HG03565 (cell line): ENCODE measurements around the gene ADAMTS8.

Source experiments
- ATAC-seq: cut with Tn5 transposase; IDR thresholded peaks from one replicate; pipeline ENCODE4 v1.9.1; 2021; ENCODE audit warnings: mild to moderate bottlenecking, moderate library complexity; ENCODE audit not compliant: unreplicated experiment

The ADAMTS8 gene

DNA sequence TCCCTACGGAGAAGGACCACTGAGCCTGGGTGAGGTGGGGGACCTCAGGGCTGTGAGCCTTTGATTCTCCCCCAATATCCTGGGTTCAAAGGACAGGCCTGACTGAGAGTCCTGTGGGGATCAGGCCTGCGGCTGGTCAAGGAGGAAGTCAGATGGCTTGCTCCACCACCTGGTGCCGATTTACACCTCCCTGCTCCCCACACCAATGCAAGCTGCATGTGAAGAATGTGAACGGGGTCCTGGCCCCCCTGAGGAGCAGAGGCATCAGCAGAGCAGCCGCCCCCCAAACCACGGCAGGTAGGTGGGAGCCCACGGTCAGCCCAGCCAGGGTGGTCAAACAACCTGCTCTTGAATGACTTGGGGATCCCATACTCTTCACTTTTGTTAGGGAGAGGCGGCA, 6.7 kb downstream of the ADAMTS8 start:
- ATAC-seq: no peak

DNA sequence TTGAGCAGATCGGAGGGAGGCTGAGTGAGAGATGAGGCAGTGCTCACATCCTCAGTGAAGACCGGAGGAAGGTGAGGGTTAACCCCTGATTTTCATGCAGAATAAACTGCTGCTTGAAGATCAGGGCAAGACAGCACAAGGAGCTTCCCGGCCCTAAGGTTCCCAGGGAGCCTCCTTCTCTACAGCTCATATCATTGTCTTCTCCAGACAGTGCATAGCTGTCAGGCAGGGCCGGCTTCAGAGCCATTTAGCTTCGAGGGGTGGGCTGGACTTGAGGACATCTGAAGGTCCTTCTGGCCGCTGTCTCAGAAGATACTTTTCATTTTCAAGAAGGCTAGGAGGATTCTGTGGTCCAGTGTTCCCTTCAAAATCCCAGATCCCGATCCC, 7.2 kb downstream of the ADAMTS8 start:
- no peak for ATAC-seq

DNA sequence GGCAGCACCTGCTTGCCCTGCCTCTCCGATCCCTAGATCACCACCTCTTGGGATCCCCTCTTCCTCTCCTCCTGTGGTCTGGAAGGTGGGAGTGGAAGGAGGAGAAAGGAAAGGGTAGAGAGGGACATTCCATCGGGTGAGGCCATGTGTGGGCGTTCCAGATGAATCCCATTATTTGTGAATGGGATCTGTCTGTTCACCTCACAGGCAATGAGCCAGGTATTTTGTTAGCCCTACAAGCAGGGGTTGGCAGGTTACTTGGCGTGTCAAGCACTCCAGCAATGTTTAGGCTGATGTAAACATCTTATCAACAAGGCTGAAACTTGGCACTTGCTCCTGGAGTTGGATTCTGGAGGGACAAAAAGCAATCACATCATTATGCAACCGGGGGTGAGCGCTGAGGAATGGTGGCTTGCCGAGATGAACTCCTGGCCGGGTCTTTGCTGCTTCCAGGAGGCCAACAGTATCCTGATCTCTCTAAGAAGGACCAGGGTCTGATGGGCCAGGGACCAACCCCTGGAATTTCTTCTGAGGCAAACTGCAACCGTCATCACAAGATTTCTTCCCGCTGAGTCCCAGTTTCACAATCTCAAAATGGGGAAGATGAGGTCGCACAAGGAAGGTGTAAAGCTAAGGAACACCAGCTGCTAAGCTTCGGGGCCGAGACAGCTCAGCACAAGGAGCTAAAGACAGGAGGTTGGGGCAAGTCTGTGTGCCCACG, 7.8 kb downstream of the ADAMTS8 start:
- ATAC-seq: no peak

DNA sequence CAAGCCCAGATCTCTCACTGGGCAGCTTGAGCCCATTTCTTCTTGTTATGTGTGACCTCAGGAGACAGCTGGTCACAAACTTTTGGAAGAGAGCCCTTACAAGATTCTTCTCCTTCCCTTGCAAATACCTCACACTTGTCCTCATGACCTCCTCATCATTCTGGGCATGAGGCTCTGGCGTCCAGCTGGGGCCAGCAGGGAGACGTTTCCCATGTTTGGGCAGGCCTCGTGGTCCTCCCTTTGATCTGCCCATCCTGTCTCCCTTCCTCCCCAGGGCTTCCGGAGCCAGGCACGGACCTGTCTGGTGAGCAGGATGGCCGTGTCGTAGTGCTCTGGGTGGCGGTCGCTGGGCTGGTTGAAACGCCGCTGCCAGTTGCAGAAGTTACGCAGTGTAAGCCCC, 9.7 kb downstream of the ADAMTS8 start:
- ATAC-seq: no peak

DNA sequence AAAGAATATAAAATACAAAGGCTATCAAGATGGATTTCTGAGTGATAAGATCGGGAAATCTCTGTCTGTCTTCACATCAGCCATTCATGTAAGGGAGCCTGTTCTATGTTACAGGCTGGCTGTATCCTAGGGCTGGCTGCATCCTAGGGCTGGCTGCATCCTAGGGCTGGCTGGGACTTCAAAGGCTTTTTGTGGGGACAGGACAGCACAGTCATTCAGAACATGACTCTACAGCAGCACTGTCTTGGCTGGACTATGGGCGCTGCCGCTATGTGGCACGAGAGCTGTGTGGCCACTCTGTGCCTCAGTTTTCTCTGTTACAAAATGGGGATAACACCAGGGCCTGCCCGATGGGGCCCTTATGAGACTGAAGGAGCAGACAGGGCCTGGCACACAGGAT, 10.2 kb downstream of the ADAMTS8 start:
- ATAC-seq: no peak

DNA sequence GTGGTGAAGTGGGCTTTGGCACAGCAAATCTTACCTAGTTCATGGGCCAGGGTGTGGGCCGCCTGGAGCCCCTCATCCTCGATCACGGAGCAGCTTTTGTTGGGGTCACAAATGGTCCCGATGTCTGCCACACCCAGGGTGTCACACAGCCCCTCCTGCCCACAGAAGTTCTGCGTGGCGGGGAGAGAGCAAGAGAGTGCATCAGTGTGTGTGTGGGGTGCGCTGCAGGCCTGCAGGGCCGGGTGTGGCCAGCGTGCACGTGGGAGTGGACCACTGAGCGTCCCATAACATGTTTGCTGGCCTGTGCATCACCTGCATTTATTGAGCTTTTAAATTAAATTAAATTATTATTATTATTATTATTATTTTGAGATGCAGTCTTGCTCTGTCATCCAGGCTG, 11.5 kb downstream of the ADAMTS8 start:
- ATAC-seq: no peak

DNA sequence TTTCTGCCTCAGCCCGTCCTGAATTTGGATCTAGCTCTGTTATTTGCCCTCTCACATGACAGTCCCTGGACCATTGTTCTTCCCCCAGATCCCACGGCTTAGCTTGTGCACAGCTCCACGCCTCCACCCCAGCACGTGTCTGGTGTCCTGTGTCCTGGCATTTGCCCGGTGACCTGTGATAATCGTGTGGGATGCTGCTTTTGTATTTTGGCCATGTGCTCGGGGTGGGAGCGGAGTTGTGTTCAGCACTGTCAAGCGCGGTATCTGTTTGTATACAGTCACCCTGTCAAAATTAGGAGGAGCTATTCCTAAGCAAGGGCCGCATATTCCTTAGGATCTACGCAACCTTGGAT, 11.9 kb downstream of the ADAMTS8 start:
- ATAC-seq: no peak

DNA sequence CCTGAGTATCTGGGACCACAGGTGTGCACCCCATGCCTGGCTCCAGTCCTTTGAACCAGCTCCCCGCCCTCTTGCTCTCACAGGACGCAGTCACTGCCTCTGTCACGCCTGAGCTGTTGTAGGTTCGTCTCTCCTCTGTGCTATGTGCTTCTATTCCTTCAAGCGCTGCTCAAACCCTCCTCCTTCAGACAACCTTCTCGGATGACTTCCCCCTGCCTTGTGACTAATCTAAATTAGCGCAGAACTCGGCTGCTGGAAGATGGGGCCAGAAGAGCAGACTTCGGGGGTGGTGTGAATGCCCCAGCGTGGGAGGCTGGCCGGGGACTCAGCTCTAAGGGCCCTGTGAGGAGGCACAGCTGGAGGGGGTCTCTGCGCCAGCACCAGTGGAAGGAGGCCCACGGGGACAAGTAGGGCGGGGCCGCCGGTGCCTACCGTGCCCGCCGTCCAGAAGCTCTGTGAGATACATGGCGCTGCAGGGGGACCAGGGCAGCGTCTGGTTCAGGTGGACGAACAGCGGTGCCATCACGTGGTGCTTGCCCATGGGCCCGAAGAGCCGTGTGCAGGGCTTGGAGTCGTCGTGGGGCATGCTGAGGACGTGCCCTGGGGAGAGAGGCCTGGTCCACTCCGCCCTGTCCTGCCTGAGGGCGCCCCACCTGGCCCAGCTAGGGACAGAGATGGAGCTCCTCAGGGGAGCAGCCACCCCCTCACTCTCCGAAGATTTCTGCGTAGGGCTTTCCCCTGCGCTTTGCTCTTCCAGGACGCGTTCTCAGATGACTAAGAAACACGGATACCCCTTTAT, 12.5 kb downstream of the ADAMTS8 start:
- ATAC-seq: no peak

DNA sequence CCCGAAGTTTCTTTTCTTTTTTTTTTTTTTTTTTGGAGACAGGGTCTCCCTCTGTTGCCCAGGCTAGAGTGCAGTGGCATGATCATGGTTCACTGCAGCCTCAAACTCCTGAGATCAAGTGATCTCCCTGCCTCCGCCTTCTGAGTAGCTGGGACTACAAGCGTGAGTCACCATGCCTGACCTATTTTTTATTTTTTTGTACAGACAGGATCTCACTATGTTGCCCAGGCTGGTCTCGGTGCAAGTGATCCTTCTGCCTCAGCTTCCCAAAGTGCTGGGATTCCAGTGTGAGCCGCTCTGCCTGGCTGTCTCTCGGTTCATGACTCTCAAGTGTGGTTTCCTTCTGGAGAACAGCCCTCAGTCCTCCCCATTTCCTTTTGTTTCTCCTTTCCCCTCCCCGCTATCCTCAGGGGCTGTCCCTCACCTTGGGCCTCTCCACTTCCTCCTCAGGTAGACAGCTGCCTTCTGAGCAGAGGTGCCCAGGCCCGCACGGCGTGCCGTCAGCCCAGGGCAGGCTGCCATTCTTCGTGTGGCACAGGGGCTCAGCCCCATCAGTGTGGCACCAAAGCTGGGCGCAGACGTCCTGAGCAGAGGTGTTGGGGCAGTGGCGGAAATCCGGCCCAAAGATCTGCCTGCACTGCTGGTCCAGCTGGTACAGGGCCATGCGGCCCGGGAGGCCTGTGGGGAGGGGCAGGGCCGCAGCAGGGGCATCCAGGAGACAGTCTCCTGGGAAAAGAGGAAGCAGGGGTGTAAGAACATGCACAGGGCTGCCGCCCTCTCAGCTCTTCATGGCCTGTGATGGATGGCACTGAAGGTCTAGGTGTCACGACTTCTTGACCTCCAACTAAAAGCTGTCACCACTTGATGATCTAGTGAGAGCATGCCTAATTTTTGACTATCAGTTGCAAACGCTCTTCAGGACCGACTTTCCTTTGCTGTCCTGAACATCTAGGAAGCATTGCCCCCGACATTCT, 14.0 kb downstream of the ADAMTS8 start:
- ATAC-seq: no peak

DNA sequence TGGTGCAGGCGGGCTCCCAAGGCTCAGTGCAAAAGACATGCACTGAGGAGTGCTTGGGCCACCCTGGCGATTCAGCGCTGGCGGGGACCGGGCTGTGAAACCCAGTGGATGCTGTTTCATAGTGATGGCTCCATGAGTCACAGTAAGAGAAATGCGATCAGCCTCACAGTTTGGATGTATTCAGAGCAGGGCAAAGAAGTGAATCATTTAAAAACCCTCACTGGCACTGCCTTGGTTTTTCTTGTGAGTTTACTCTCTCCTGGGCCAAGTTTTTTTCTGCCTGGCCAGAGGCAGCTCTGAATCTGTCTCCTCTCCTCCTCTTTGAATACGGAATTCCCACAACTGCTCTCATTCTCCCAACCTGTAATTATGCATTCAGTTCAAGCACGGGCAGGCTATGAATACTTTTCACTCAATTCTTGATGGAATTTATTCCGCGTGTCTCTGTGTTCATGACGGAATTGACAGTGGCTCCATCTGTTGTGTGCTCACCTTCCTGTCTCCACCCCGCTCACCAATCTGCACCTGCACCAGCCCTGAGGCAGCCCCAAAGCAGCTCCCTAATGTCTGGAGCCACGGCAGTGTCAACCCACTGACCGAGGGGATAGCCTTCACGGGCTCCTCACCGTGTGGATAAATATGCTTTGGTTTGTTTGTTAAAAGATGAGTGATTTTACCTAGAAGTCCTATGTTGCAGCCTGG, 14.9 kb downstream of the ADAMTS8 start:
- ATAC-seq: no peak

DNA sequence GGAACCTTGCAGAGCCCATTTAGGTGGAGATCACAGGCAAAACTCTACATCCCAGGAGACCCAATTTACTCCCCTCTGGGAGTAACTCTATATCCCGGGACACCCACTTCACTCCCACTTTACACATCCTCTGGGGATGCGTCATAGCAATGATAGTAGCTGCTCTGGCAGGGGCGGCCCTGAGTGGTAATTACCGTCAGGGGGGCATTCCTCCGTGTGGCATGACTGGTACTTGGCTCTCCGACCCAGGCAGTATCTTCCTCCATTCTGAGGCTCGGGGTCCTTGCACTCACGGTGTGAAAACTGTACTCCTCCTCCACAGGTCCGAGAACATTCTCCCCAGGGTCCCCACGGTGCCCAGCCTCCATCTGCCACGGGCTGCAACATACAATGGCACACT, 17.2 kb downstream of the ADAMTS8 start:
- no peak for ATAC-seq

DNA sequence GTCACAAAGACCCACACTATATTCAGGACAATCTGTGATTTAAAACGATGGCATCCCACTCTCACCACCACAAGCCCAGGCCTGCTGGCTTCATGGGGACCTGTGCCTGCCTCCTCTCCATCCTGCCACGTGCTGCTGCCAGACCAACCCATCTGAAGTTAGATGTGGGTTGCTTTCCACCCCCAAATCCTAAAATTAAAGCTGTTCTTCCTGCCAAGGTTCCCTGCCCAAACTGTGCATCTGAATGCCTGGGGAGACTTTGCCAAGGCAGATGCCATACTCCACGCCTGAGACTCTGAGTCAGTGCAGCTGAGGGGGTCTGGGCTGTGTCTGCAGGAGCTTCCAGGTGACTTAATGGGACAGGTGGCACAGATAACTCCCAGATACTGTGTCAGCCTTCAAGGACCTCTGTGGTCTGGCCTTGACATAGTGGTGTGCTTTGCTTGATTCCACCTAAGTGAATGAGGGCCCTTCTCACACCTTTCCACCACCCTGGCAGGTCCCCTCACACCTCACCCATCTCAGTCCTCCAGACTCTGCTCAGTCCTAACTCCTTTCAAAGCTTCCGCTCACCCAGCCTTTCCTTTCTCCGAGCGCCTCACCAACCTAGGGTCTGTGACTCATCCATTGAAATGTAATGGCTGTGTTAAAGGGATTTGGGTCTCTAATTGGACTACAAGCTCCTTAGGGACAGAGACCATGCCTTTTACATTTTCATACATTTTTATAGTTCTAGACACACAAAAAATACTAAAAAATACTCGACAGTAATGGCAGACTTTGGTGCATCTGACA, 18.6 kb downstream of the ADAMTS8 start:
- ATAC-seq: no peak

DNA sequence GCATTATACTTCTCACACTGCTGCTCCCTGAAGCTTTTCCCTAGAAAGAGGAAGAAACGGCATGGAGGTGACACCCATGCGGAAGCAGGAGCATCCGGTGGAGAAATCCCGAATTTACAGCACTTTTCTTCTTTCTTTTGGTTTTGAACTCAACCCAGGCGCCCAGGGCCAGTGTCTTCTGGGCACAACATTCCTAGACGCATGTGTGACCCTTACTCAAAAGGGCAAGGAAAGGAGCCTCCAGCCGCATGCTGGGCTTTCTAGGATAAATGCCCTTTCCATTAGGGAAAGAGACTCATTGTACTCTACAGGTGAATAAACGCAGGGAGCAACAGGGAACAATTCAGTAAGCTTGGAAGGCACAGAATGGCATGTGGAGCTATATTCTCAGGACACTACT, 19.5 kb downstream of the ADAMTS8 start:
- ATAC-seq: no peak

DNA sequence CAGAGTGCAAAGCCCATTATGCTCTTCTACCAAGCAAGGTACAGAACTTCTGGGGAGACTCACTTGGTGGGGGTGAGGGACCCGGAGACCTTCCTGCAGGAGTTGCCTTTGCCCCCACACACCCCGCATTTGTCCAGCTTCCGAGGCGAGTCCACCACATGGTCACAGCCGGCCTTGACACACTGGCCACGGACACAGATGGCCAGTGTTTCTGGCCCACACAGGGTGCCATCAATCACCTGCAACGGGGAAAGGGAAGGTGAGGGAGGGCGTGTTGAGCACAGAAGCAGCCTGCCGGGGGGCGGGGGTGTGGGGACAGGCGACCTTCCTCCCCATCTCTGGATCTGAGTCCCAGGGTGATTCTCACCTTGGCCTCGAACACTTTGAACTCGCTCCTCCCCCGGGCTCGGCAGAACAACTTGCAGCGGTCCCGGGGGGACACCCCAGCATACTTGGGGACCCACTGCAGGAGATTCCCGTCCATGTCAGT, 20.0 kb downstream of the ADAMTS8 start:
- ATAC-seq: no peak

DNA sequence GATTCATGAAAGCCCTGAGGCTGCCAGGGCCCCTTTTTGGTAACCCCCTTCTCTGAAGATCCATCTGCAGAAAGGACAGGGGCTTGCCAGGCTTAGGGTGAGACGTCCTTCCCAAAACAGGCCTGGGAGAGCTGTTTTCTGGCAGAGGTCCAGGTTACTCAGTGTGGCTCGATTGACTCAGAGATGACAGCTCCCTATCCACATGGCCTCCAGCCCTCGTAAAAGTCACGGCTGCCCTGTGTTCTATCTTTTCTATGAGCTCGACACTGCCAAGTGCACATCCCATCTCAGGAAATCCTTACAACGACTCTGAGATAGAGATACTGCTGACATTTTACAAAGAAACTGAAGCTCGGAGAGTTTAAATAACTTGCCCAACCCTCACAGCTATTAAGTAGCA, 20.4 kb downstream of the ADAMTS8 start:
- no peak for ATAC-seq

DNA sequence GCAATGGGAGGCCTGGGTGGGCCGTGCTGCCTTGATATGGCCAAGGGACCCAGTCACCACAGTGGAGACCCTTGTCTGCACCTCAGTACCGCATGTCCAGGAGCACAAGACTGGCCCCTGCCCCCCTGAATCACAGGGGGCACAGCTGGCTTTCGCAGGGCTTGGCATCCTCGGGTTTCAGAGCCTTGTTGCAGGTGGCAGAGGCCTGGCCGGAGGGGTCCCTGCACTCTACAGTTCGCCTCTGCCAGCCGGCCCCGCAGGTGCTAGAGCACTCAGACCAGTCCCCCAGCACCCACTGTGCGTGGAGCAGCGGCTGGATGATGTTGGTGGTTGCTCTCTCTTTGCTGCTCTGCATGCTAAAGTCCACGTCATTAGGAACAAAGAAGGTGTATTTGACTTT, 23.0 kb downstream of the ADAMTS8 start:
- ATAC-seq: no peak

DNA sequence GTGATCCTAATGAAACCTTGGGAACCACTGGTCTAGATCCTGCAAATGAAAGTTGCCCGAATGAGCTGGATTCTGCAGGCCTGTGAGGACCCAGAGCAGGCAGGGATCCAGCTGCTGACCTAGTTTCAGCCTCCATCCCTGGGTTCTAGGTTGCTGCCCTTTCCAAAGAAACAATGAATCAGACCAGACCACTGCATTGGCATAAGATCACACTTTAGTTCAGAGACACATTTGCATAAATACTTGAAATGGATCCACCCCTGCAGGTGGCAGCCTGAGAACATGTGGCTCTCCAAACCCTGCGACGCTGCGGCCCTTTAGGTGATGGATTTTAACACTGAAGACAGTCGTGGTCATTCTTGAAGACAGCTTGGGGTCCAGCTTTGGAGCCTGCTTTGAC, 23.7 kb downstream of the ADAMTS8 start:
- ATAC-seq: no peak

DNA sequence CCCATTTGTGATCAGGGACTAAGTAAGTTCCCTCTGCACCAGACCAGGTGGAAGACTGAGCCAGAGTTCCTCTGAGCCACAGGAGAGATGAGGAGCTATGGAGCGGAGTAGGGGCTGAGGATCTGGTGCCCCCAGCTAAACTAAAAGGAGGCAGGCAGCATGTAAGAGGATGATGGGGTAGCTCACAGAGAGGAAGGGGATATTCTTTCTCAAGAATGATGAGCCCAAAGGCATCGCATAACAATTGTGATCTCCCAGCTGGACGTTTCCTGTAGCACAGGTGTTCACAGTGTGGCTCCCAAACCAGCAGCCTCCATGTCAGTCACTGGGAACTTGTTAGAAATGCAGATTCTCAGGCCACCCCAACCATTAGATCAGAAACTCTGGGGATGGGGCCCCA, 24.4 kb downstream of the ADAMTS8 start:
- ATAC-seq: no peak

DNA sequence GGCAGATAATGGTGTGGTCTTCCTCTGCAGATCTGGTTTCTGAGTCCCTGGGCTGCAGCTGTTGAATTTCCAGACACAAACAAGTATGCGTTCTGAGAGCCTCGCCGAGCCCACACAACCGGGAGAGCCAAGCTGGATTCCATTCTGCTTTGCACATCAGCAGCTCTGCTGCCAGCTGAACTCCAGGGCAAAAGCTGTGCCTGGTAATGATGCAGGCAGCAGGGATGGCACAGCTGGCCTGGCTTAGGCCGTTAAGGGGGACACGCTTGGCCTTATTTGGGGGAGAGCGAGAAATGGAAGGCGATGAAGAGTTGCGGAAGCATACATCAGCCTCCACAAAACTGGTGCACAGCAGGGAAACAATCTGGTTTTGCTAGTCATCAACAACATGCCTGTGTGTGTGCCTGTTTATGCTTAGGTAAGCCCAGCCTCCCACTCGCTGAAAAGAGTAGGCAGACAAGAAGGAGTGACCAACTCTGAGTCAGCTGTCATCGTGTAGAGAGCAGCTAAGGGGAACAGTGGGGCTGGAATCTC, 25.1 kb downstream of the ADAMTS8 start:
- ATAC-seq: no peak

DNA sequence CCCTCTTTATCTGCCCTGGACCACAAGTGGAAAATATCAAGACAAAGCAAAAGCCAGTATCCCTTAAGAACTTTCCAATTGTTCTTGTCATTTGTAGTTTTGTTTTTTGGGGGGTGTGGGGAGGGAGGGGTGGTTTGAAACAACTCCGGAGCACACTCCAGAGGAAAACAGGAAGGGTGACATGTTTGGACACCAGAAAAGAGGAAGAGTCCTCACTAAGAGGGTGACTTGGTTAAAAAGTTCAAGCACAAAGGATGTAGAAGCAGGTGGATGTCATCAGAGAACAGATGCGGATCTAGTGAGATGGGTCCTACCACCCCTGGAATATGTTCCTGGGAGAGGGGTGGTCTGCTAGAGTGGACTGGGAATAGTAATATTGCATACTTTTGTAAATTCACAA, 25.8 kb downstream of the ADAMTS8 start:
- no peak for ATAC-seq
